ENCODE results near the gene TOX3.

TOX3 gene

GRCh38 chr16:52535076-52535475 is 11.9 kb downstream of the TOX3 start:
- no peak for DNase-seq

DNA sequence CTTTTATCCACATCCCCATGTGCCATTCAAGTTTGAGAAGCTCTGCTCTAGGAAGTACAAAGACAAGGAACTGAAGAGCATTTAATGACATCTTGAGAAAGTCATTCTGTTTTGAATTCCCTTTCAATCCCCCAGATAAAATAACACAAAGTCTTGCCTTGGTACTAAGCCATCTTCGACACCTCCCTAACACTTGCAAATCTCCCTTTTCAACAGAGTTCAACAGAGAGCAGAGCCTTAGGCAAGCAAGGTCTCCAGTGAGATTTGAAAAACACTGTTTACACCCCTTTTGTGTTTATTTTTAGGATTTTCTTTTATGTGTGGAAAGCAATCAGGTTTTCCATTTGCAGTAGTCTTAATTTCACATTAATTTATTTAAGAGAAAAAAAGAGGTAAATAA is 13.6 kb downstream of the TOX3 start:
- DNase-seq, result no peak

DNA sequence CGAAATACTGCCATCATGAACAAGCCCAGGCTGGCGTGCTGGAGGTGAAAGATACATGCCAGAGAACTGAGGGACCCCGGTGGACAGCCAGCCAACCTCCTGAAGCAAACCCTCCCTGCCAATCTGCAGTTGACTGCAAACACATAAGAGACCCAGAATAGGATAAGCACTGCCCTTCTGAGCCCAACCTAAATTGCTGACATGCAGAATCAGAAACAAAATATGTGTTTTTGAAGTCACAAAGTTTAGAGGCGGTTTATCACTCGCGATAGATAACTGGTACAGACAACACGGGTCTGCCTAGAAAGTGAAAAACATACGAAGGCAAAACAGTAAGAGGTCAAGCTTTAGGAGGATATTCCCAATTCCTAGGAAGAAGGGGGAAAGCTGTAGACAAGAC is 14.6 kb downstream of the TOX3 start:
- DNase-seq, result no peak

- no peak for DNase-seq
These were observed 17.7 kb downstream of the TOX3 start for GRCh38 chr16:52529226-52529625.

DNA sequence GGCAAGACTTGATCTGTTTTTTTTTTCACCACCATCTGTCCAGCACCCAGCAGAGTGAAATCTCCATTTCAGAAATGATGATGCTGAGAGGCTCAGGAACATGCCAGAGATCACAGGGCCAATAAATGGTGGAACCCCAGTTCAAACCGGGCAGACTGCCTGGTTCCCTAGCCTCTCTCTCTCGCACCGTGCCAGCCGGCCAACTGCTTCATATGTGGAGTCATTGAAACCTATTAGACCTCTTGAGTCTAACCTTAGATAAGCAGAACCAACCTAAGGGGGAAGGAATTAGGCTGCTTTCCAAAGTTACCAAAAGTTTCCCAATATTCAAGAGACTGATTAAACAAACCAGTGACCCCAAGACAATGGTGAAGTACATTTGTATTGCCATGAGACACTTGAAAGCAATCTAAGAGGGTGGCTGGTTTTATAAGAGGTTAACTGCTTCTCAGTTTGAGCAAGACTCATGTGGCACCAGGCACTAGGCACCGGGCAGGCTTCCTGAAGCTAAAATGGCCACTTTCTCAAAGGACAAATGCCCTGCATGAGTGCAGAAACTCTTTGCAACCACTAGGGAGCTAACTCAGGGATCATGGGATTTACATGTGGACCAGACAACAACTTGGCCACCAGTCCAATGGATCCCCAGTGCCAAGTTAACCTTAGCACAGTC is 18.4 kb downstream of the TOX3 start:
- no peak for DNase-seq

GRCh38 chr16:52526830-52527229 is 20.1 kb downstream of the TOX3 start:
- no peak for DNase-seq

- no peak for DNase-seq
These were observed 20.7 kb downstream of the TOX3 start for GRCh38 chr16:52526116-52526828.

DNA sequence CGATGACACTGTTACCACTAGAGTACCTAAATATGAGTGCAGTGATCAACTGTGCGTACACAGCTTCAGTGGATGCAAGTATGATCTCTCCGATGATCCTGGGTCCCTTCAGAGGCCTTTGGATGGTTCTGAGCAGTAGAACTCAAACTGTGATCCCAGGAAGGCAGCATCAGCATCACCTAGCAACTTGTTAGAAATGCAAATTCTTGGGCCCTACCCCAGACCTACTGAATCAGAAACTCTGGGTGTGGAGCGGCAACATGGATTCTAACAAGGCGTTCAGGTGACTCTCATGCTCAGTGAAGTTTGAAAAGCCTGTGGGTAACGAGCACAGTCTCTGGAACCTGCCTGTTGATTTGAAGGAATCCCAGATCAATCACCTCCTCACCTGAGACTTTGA is 25.4 kb downstream of the TOX3 start:
- no peak for DNase-seq

DNA sequence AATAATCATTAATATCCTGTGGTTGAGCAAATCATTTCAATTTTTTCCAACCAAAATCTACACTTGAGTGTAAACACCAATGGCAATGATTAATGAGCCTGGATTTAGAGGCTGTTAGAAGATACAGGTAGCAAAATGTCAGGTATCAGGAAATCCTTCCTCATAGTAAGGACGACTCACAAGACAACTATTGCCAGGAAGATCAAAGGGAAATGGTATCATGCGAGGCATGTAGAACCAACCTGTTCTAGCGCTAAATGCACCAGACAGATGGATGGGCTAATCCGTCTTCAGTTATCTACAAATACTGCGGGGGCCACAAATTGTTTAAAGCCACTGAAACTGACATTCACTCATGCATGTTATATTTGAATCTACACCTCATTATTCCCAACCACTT is 28.1 kb downstream of the TOX3 start:
- no peak for DNase-seq

GRCh38 chr16:52515068-52515671 is 31.8 kb downstream of the TOX3 start:
- no peak for DNase-seq

- no peak for DNase-seq
These were observed 34.5 kb downstream of the TOX3 start for GRCh38 chr16:52512297-52512987.

DNA sequence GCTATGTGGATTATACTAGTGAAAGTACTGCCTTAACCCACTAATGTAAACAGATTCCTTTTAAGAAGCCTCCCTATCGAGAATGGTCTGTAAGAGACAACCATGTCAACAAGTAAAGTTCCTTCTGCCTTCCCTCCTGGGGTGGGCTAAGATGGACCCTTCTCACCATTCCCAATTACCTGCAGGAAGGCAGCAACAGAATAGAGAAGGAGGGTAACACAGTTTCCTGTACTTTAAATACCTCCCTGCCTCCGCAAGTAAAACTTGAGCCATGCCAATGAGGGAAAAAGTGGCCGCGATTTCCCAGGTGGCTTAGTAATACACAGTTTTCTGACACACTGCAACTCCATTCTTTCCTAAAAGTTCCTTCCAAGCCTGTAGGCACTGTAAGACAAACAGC is 45.2 kb downstream of the TOX3 start:
- DNase-seq, result no peak

DNA sequence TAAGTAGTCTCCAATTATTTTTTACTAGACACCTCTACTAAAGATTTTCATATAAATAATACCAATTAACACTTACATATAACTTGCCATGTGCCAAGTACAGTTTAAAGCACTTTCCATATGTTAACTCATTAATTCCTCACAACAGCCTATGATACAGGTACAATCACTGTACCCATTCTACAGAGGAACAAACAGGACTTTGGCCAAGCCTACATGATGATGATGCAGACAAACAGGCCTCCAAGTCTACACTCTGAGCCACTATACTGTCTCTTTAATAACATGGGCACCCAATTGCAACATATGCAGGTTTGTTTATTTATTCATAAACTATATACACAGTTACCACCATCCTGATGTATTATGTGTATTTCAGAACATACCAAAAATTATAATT is 46.0 kb downstream of the TOX3 start:
- no peak for DNase-seq

- DNase-seq, result no peak
These were observed 47.9 kb downstream of the TOX3 start for GRCh38 chr16:52499060-52499440.

DNA sequence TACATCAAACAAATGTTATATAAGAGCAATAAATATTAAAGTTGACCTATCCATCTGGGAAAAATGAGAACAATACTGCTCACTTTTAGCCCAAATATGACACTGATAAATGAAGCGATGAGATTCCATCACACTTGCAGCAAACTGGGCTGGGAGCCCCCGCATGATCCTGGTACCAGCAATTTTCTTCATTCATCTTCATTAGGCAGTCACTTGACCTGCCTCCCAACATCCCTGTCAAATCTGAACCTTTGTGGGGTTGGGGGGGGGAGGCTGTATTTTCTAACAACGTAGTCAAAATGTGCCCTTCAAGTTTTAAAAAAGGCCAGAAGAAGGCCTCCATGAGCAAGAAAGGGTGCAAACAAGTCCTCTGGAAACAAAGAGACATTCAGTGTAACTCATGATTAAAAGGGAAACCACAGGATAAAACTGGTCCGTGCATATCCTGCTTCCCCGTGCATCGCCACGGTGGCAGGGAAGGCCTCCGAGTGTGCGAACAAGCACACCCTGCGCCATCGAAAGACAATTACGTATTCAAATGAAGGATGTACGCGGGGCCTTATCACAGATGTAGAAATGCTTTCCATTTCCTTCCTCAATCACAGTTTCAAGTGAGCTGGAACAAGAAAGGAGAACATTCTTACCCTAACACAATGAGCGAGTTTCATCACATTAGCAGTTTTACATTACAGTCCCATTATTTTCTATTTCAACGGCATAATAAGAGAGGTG is 48.4 kb downstream of the TOX3 start:
- DNase-seq, result no peak

DNA sequence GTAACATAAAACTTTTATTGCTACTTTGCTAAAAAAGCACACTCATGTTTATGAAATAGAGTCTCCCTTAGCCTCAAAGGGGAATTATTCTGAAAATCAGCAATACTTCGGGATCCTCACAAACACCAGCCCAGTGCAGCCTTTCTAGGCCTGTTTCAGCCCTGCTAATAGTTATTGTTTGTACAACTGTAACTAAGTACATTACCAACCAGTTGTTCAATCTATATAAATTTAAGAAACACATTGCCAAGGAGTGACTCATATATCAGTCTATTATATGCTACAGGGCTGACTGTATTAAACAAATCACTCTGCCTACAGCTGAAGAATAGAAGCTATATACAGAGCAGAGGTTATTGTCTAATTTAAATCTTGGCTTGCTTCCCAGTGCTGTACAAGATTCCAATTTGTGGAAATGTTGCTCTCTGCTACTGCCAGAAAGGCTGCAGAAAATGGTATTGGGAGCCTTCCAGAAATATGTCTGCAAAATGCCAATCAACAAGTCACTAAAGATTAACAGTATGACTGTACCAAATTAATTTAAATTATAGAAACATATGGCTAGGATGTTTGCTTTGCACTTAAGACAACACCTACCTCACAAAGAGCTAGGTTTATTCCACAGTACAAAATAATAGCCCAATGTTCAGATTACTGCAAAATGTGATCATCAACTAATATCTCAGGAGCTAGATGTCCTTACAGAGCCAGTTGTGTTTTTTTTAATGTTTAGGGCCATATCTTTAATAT is 49.7 kb downstream of the TOX3 start:
- DNase-seq, result peak; percentile 30

- no peak for DNase-seq
These were observed 50.7 kb downstream of the TOX3 start for GRCh38 chr16:52496051-52496876.

DNA sequence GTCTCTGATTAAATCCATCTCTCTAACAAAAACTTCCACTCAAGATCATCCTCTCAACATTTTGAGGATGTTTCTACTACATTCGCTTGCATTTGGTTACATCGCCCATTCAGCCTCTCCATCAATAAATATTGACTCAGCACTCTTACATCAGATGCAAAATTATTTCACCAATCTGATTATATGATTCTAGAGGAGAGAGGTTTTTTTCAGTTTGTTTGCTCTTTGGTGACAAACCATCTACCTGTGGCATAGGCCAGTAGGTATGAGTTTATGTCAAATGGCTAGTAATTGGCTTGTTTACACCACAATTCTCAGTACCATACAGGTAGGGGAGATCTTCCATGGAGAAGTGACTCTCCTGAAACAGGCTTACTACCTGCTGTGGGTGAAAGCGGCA is 52.3 kb downstream of the TOX3 start:
- DNase-seq, result no peak

GRCh38 chr16:52494145-52494544 is 52.8 kb downstream of the TOX3 start:
- no peak for DNase-seq

- DNase-seq, result no peak
These were observed 54.1 kb downstream of the TOX3 start for GRCh38 chr16:52492789-52493357.

GRCh38 chr16:52491216-52491615 is 55.7 kb downstream of the TOX3 start:
- no peak for DNase-seq

Measured in fibroblast of skin of right biceps (primary cell).